ENCODE measurements around the gene GUCY2C.
A peak's percentile ranks its signal among the peaks of the same experiment; 100 is the strongest.

GUCY2C gene

GRCh38 chr12:14619741-14620501 is 76.5 kb downstream of the GUCY2C start:
- no peak for DNase-seq

GRCh38 chr12:14618983-14619382 is 77.4 kb downstream of the GUCY2C start:
- peak; percentile 2 to 19 for DNase-seq

- DNase-seq, result no peak
Observed at GRCh38 chr12:14614704-14615121, 81.7 kb downstream of the GUCY2C start.

GRCh38 chr12:14613718-14614117 is 82.7 kb downstream of the GUCY2C start:
- peak in 1 of 2 donors; percentile 5 for DNase-seq

GRCh38 chr12:14612898-14613445 is 83.4 kb downstream of the GUCY2C start:
- peak; percentile 2 to 17 for DNase-seq

GRCh38 chr12:14612250-14612649 is 84.1 kb downstream of the GUCY2C start:
- no peak for DNase-seq

GRCh38 chr12:14611640-14612203 is 84.7 kb downstream of the GUCY2C start:
- no peak for DNase-seq

- DNase-seq, result no peak
Observed at GRCh38 chr12:14607568-14607967, 88.8 kb downstream of the GUCY2C start.

- no peak for DNase-seq
Observed at GRCh38 chr12:14605401-14605989, 90.9 kb downstream of the GUCY2C start.

GRCh38 chr12:14601692-14602478 is 94.5 kb downstream of the GUCY2C start:
- no peak for DNase-seq

- no peak for DNase-seq
Observed at GRCh38 chr12:14597480-14597879, 98.9 kb downstream of the GUCY2C start.

GRCh38 chr12:14591719-14592118 is 104.7 kb downstream of the GUCY2C start:
- no peak for DNase-seq

GRCh38 chr12:14589169-14590004 is 107.0 kb downstream of the GUCY2C start:
- no peak for DNase-seq

GRCh38 chr12:14588571-14588970 is 107.8 kb downstream of the GUCY2C start:
- DNase-seq, result no peak

GRCh38 chr12:14578646-14579045 is 117.8 kb downstream of the GUCY2C start:
- no peak for DNase-seq

GRCh38 chr12:14577344-14577743 is 119.1 kb downstream of the GUCY2C start:
- no peak for DNase-seq

GRCh38 chr12:14576896-14577295 is 119.5 kb downstream of the GUCY2C start:
- DNase-seq, result no peak

GRCh38 chr12:14575585-14575984 is 120.8 kb downstream of the GUCY2C start:
- DNase-seq, result no peak

GRCh38 chr12:14573118-14573517 is 123.3 kb downstream of the GUCY2C start:
- no peak for DNase-seq

- DNase-seq, result no peak
Observed at GRCh38 chr12:14572401-14572800, 124.0 kb downstream of the GUCY2C start.

GRCh38 chr12:14571779-14572178 is 124.6 kb downstream of the GUCY2C start:
- no peak for DNase-seq

- no peak for DNase-seq
Observed at GRCh38 chr12:14570231-14570630, 126.2 kb downstream of the GUCY2C start.

Data from hippocampal formation (tissue), 2 donors.